ENCODE measurements around the gene RIPK4. TPM values are rescaled to one million over a fixed set of nuclear protein-coding genes. Genes with fewer than 3 reads are reported as not detected.

Gene RIPK4
- total and polyA plus RNA-seq, 2 donors (not counting 1 experiment from before 2014, with no cell fraction given) = not detected

DNA sequence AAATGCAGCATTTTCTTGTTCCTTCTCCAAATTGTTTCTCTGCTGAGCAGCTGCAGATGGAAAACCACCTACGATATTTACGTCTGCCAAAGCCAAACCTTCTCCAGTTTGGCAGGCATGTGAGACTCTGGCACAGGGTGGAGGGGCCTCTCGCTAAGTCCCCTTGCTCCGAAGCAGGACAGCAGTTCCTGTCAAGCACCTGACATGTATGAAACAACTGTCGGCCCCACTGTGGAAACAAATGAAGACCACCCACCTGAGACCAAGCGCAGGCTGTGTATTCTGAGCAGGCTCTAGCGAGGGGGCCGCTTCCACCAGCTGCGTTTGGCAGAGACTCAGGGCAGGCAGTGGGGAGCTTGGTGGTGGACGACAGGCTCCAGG is 74.7 kb downstream of the RIPK4 start:
- Histone ChIP-seq H3K4me2 (replicated peaks; ENCODE audit: low read depth, low read length, poor library complexity, severe bottlenecking) (no peak overlapping the region), H3K4me3 (ENCODE audit: control extremely low read depth in 1 of 5, extremely low read depth in 1 of 5, insufficient read depth in 1 of 5, low read depth in 2 of 5, low read length in 4 of 5) (no peak overlapping the region), H4K20me1 (ENCODE audit: control insufficient read depth, insufficient read depth, low read length, poor library complexity, severe bottlenecking) (no peaks in the 10 kb centered on the region), H3K9me3 (ENCODE audit: control extremely low read depth in 1 of 3, control insufficient read depth in 2 of 3, insufficient read depth in 1 of 3, low read length in 2 of 3) (peaks cover 0 to 3% (median 0%) of the 10 kb centered on the region in 3 donors), H3K36me3 (replicated peaks in 1 of 2; ENCODE audit: control extremely low read depth in 1 of 2, control insufficient read depth in 1 of 2, extremely low read depth in 1 of 2, insufficient read depth in 2 of 2, low read length in 1 of 2) (no peaks in the 10 kb centered on the region), H3K27ac (ENCODE audit: low read length in 2 of 2) (no peak overlapping the region), H3K9ac (ENCODE audit: low read length) (no peak overlapping the region), H3K4me1 (ENCODE audit: control insufficient read depth in 2 of 2, insufficient read depth in 2 of 2, low read length in 2 of 2) (no peaks in the 10 kb centered on the region), H3K79me2 (ENCODE audit: control insufficient read depth, insufficient read depth, low read length) (no peaks in the 10 kb centered on the region), H3K27me3 (replicated peaks in 1 of 4; ENCODE audit: control extremely low read depth in 1 of 4, control insufficient read depth in 3 of 4, insufficient read depth in 4 of 4, low read length in 3 of 4) (no peaks in the 10 kb centered on the region), H2AFZ (ENCODE audit: insufficient read depth, low read depth, low read length, poor library complexity, severe bottlenecking) (no peak overlapping the region)
- Mint-ChIP-seq H3K9me3 (ENCODE audit: insufficient read depth) (no peaks in the 10 kb centered on the region), H3K4me3 (no peak overlapping the region), H3K27me3 (peaks cover 15% of the 10 kb centered on the region), H3K4me1 (no peaks in the 10 kb centered on the region), H3K27ac (no peak overlapping the region)
- ChIA-PET CTCF (no interaction called here), POLR2A (no interaction called here)
- intact Hi-C loops (cut with micrococcal nuclease) = no loop called here
- 93% methylated on average over 10 of the region's 10 CpGs for WGBS (ENCODE audit: insufficient coverage)
- ATAC-seq (ENCODE audit: low read depth) = no peak
- DNase-seq = no peak
- TF ChIP-seq, protein P1, sequence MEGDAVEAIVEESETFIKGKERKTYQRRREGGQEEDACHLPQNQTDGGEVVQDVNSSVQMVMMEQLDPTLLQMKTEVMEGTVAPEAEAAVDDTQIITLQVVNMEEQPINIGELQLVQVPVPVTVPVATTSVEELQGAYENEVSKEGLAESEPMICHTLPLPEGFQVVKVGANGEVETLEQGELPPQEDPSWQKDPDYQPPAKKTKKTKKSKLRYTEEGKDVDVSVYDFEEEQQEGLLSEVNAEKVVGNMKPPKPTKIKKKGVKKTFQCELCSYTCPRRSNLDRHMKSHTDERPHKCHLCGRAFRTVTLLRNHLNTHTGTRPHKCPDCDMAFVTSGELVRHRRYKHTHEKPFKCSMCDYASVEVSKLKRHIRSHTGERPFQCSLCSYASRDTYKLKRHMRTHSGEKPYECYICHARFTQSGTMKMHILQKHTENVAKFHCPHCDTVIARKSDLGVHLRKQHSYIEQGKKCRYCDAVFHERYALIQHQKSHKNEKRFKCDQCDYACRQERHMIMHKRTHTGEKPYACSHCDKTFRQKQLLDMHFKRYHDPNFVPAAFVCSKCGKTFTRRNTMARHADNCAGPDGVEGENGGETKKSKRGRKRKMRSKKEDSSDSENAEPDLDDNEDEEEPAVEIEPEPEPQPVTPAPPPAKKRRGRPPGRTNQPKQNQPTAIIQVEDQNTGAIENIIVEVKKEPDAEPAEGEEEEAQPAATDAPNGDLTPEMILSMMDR (IDR thresholded peaks at IDR 0.05) = no peak
- TF ChIP-seq EZH2 (IDR thresholded peaks at IDR 0.05; ENCODE audit: borderline replicate concordance, insufficient read depth, low read depth, low read length, poor library complexity, severe bottlenecking) = no peak

DNA sequence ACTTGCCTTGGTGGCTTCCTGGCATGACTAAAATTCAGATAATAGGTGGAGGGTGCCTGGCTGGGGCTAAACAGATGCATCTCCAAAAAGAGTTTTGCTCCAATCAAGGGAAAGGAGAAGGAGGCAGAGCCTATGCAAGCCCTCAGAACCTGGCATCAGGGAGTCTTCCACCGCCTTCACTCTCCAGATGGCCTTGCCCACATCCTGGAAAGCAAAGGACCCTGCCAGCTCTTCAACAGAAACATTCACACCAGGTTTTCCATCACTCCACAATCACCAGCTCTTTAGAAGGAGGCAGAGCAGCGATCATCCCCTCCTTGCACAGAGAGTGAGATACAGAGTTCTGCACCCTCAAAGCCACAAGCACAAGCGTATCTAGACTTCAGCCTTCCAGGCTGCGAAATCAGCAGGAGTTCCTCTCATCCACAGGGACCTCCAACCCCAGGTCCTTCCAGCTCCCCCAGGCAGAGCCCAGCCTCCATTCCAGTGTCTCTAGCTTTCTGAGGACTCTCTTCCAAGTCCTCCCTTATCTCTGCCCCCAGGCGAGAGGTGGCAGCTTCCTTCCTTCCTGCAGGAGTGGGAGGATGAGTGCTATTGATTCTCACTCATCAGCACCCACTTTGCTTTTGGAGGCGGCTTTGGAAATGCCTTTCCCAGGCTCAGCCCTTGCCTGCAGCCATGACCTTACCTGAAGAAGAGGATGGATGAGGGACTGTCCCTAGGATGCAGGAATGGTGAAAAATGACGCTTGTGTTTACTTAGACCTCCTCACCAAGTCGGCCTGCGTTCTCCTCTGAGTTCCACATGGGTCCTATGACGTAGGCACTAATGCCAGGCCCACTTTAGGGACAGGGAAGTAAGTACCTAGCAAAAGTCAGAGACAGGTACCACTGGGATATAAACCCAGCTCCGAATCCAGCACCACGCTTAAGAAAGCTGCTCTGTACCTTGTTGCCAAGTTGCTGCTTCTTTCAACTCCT is 75.4 kb downstream of the RIPK4 start:
- H3K27ac Mint-ChIP-seq = no peak overlapping the region
- DNase-seq (no peak), ATAC-seq (ENCODE audit: low read depth) (no peak)
- Histone ChIP-seq H3K79me2 (ENCODE audit: control insufficient read depth, insufficient read depth, low read length) (no peaks in the 10 kb centered on the region), H3K27me3 (replicated peaks in 1 of 4; ENCODE audit: control extremely low read depth in 1 of 4, control insufficient read depth in 3 of 4, insufficient read depth in 4 of 4, low read length in 3 of 4) (no peaks in the 10 kb centered on the region), H3K4me3 (ENCODE audit: control extremely low read depth in 1 of 5, extremely low read depth in 1 of 5, insufficient read depth in 1 of 5, low read depth in 2 of 5, low read length in 4 of 5) (no peak overlapping the region), H3K27ac (ENCODE audit: low read length in 2 of 2) (no peak overlapping the region), H3K36me3 (replicated peaks in 1 of 2; ENCODE audit: control extremely low read depth in 1 of 2, control insufficient read depth in 1 of 2, extremely low read depth in 1 of 2, insufficient read depth in 2 of 2, low read length in 1 of 2) (no peaks in the 10 kb centered on the region), H2AFZ (ENCODE audit: insufficient read depth, low read depth, low read length, poor library complexity, severe bottlenecking) (no peak overlapping the region), H4K20me1 (ENCODE audit: control insufficient read depth, insufficient read depth, low read length, poor library complexity, severe bottlenecking) (no peaks in the 10 kb centered on the region), H3K4me1 (ENCODE audit: control insufficient read depth in 2 of 2, insufficient read depth in 2 of 2, low read length in 2 of 2) (no peaks in the 10 kb centered on the region), H3K9me3 (ENCODE audit: control extremely low read depth in 1 of 3, control insufficient read depth in 2 of 3, insufficient read depth in 1 of 3, low read length in 2 of 3) (peaks cover 0 to 3% (median 0%) of the 10 kb centered on the region in 3 donors), H3K4me2 (replicated peaks; ENCODE audit: low read depth, low read length, poor library complexity, severe bottlenecking) (no peak overlapping the region), H3K9ac (ENCODE audit: low read length) (no peak overlapping the region)
- no peaks in the 10 kb centered on the region for H3K4me1 Mint-ChIP-seq
- 79% methylated on average over 11 of the region's 12 CpGs for WGBS (ENCODE audit: insufficient coverage)
- H3K9me3 Mint-ChIP-seq (ENCODE audit: insufficient read depth) = no peaks in the 10 kb centered on the region
- TF ChIP-seq, protein P1 (IDR thresholded peaks at IDR 0.05) = no peak
- TF ChIP-seq EZH2 (IDR thresholded peaks at IDR 0.05; ENCODE audit: borderline replicate concordance, insufficient read depth, low read depth, low read length, poor library complexity, severe bottlenecking) = no peak
- POLR2A ChIA-PET = no interaction called here
- no peak overlapping the region for H3K4me3 Mint-ChIP-seq
- H3K27me3 Mint-ChIP-seq = peaks cover 14% of the 10 kb centered on the region
- CTCF ChIA-PET = interaction anchor here (1.0 kb wide), 1 partner anchor 408 kb away, joined by 3 read pairs; no protein-coding TSS in a partner anchor
- intact Hi-C loops (cut with micrococcal nuclease) = no loop called here

All from B cell (primary cell).